H9 (cell line): ENCODE results near the gene IFT27. TPM values are rescaled to one million over a fixed set of nuclear protein-coding genes. Genes with fewer than 3 reads are reported as not detected.

Experiments used
- DNase-seq: peaks from one replicate; pipeline ENCODE4 v3.0.0-alpha.2; 2017
- H2AFZ ChIP-seq: one replicate; pipeline ENCODE4 v1.6.1; 2013; ENCODE audit warnings: mild to moderate bottlenecking, low read length, control low read depth, moderate library complexity
- H2AK5ac ChIP-seq: 2 replicates; pipeline ENCODE4 v1.6.1; 2013; ENCODE audit warnings: low read length, control low read depth, mixed read lengths; ENCODE audit not compliant: insufficient read length
- H2BK120ac ChIP-seq: one replicate; pipeline ENCODE4 v1.6.1; 2013; ENCODE audit warnings: low read depth, mild to moderate bottlenecking, low read length, control low read depth, inconsistent platforms; ENCODE audit not compliant: poor library complexity, severe bottlenecking
- H2BK12ac ChIP-seq: 2 replicates; pipeline ENCODE4 v1.6.1; 2013; ENCODE audit warnings: low read length, control low read depth, mixed read lengths, low read depth; ENCODE audit not compliant: insufficient read length
- H2BK15ac ChIP-seq: 2 replicates; pipeline ENCODE4 v1.6.1; 2013; ENCODE audit warnings: low read depth, low read length, control low read depth
- H2BK20ac ChIP-seq: one replicate; pipeline ENCODE4 v1.6.1; 2013; ENCODE audit warnings: low read depth, mild to moderate bottlenecking, low read length, control low read depth, inconsistent platforms; ENCODE audit not compliant: poor library complexity, severe bottlenecking
- H2BK5ac ChIP-seq: 2 replicates; pipeline ENCODE4 v1.6.1; 2013; ENCODE audit warnings: low read length, control low read depth, mixed read lengths; ENCODE audit not compliant: insufficient read length
- H3K14ac ChIP-seq: 2 replicates; pipeline ENCODE4 v1.6.1; 2013; ENCODE audit warnings: low read length, control low read depth; ENCODE audit not compliant: insufficient read depth
- H3K18ac ChIP-seq: 2 replicates; pipeline ENCODE4 v1.6.1; 2013; ENCODE audit warnings: low read depth, mild to moderate bottlenecking, mixed read lengths, low read length, control low read depth; ENCODE audit not compliant: insufficient read length
- H3K23ac ChIP-seq: 2 replicates; pipeline ENCODE4 v1.6.1; 2013; ENCODE audit warnings: low read length, control low read depth, mixed read lengths, low read depth; ENCODE audit not compliant: insufficient read length
- H3K23me2 ChIP-seq: 2 replicates; pipeline ENCODE4 v1.6.1; 2013; ENCODE audit warnings: low read depth, mild to moderate bottlenecking, mixed read lengths, low read length, control low read depth; ENCODE audit not compliant: insufficient read length, poor library complexity, severe bottlenecking
- H3K27ac ChIP-seq: 2 replicates; pipeline ENCODE4 v1.5.1; 2013; ENCODE audit warnings: low read length, control low read depth, mixed read lengths, low read depth; ENCODE audit not compliant: insufficient read length
- H3K27me3 ChIP-seq: 2 replicates; pipeline ENCODE4 v1.6.1; 2013; ENCODE audit warnings: low read length, control low read depth, inconsistent platforms; ENCODE audit not compliant: insufficient read depth
- H3K4ac ChIP-seq: 2 replicates; pipeline ENCODE4 v1.6.1; 2013; ENCODE audit warnings: low read depth, mild to moderate bottlenecking, control low read depth, inconsistent platforms, low read length, moderate library complexity
- H3K4me1 ChIP-seq: 2 replicates; pipeline ENCODE4 v1.6.1; 2013; ENCODE audit warnings: low read length, control low read depth, inconsistent platforms; ENCODE audit not compliant: insufficient read depth
- H3K4me2 ChIP-seq: 2 replicates; pipeline ENCODE4 v1.6.1; 2013; ENCODE audit warnings: low read length, control low read depth, mixed read lengths; ENCODE audit not compliant: insufficient read length, insufficient read depth
- H3K56ac ChIP-seq: 2 replicates; pipeline ENCODE4 v1.6.1; 2013; ENCODE audit warnings: low read depth, mild to moderate bottlenecking, mixed read lengths, low read length, control low read depth; ENCODE audit not compliant: insufficient read length
- H3K79me1 ChIP-seq: 2 replicates; pipeline ENCODE4 v1.6.1; 2013; ENCODE audit warnings: low read depth, mild to moderate bottlenecking, moderate library complexity, low read length, control low read depth, inconsistent platforms; ENCODE audit not compliant: insufficient read depth, poor library complexity, severe bottlenecking
- H3K79me2 ChIP-seq: 2 replicates; pipeline ENCODE4 v1.6.1; 2013; ENCODE audit warnings: low read length, control low read depth, inconsistent platforms; ENCODE audit not compliant: insufficient read depth
- H3K9ac ChIP-seq: 2 replicates; pipeline ENCODE4 v1.6.1; 2013; ENCODE audit warnings: low read length, control low read depth, mixed read lengths; ENCODE audit not compliant: insufficient read length; ENCODE audit errors: extremely low read depth
- H3K9me3 ChIP-seq: one replicate; pipeline ENCODE4 v1.6.1; 2013; ENCODE audit warnings: low read depth, low read length, inconsistent platforms; ENCODE audit not compliant: control insufficient read depth
- H3T11ph ChIP-seq: one replicate; pipeline ENCODE4 v1.6.1; 2013; ENCODE audit warnings: mild to moderate bottlenecking, low read length, control low read depth, inconsistent platforms
- H4K20me1 ChIP-seq: one replicate; pipeline ENCODE4 v1.6.1; 2013; ENCODE audit not compliant: control insufficient read depth, insufficient read length, insufficient read depth
- H4K5ac ChIP-seq: 2 replicates; pipeline ENCODE4 v1.6.1; 2013; ENCODE audit warnings: low read depth, mild to moderate bottlenecking, mixed read lengths, low read length, control low read depth; ENCODE audit not compliant: insufficient read length
- H4K8ac ChIP-seq: replicated peaks from 2 replicates; pipeline ENCODE4 v1.6.1; 2013; ENCODE audit warnings: low read length, control low read depth, mixed read lengths, low read depth; ENCODE audit not compliant: insufficient read length
- H4K91ac ChIP-seq: 2 replicates; pipeline ENCODE4 v1.6.1; 2013; ENCODE audit warnings: low read depth, mild to moderate bottlenecking, moderate library complexity, mixed read lengths, low read length, control low read depth; ENCODE audit not compliant: insufficient read length
- H3K27ac Mint-ChIP-seq, 3 experiments: 2 replicates in 2 of 3; 3 replicates in 1 of 3; pipeline ENCODE4 v1.8.0; 2020 to 2021; ENCODE audit warnings: mixed read lengths in 3 of 3, mild to moderate bottlenecking in 1 of 3, moderate library complexity in 1 of 3
- H3K27me3 Mint-ChIP-seq: 2 replicates; pipeline ENCODE4 v1.8.0; 2021; ENCODE audit warnings: low read depth, mild to moderate bottlenecking, moderate library complexity, mixed read lengths
- H3K36me3 Mint-ChIP-seq, 3 experiments: 2 replicates in 2 of 3; 3 replicates in 1 of 3; pipeline ENCODE4 v1.8.0; 2020 to 2021; ENCODE audit warnings: low read depth in 3 of 3, mixed read lengths in 3 of 3; ENCODE audit not compliant: insufficient read depth in 1 of 3
- H3K4me1 Mint-ChIP-seq, 2 experiments: 2 replicates each; pipeline ENCODE4 v1.8.0; 2020; ENCODE audit warnings: mixed read lengths in 2 of 2
- H3K4me3 Mint-ChIP-seq, 2 experiments: 2 replicates in 1 of 2; 3 replicates in 1 of 2; pipeline ENCODE4 v1.8.0; 2020 to 2021; ENCODE audit warnings: mild to moderate bottlenecking in 2 of 2, mixed read lengths in 2 of 2, moderate library complexity in 1 of 2
- H3K9me3 Mint-ChIP-seq, 2 experiments: 2 replicates in 1 of 2; 3 replicates in 1 of 2; pipeline ENCODE4 v1.8.0; 2020; ENCODE audit warnings: mild to moderate bottlenecking in 2 of 2, mixed read lengths in 2 of 2, moderate library complexity in 1 of 2
- CTCF ChIP-seq: fragments of 200-600 bp; sonication (generic); conservative IDR thresholded peaks from 3 replicates; pipeline ENCODE4 v1.8.0; 2021; ENCODE audit warnings: antibody characterized with exemption, mild to moderate bottlenecking
- WGBS: extraction: QIAGEN DNeasy Blood & Tissue Kit; methylation state at CpG from one replicate; pipeline ENCODE4 v1.1.7; 2013; ENCODE audit warnings: missing lambda C conversion rate, low lambda C conversion rate, mixed read lengths; ENCODE audit not compliant: insufficient read length; ENCODE audit errors: extremely low coverage; 5-methylcytosine and 5-hydroxymethylcytosine counted together
- total RNA-seq: library from RNA; stranded (reverse); gene quantifications from 2 replicates; pipeline ENCODE4 v1.2.1, GENCODE V29; 2021

Gene IFT27
- total RNA-seq, 1 experiment from 2014 or later: 43.4 TPM

- H2BK12ac ChIP-seq: no peak overlapping the region
- H3K79me1 ChIP-seq: no peaks in the 10 kb centered on the region
- H3K9me3 ChIP-seq: no peaks in the 10 kb centered on the region
- H3K79me2 ChIP-seq: no peaks in the 10 kb centered on the region
- no peak overlapping the region for H3K23ac ChIP-seq
- no peak overlapping the region for H3K4ac ChIP-seq
- peak; percentile 5 for DNase-seq
- no peak overlapping the region for H2BK120ac ChIP-seq
- no peak overlapping the region for H2BK20ac ChIP-seq
- H4K91ac ChIP-seq: no peak overlapping the region
- H3K27ac Mint-ChIP-seq: no peak overlapping the region; a peak in 1 of 7 replicates
- H3K14ac ChIP-seq: no peak overlapping the region
- H2BK15ac ChIP-seq: no peak overlapping the region
- peaks cover 9 to 46% (median 34%) of the 10 kb centered on the region in 3 experiments; a peak in 6 of 7 replicates for H3K36me3 Mint-ChIP-seq
- H3K27me3 ChIP-seq: no peaks in the 10 kb centered on the region
- no peaks in the 10 kb centered on the region for H3K4me1 ChIP-seq
- H3K9ac ChIP-seq: no peak overlapping the region
- no peak overlapping the region for H3K56ac ChIP-seq
- no peak overlapping the region for H4K8ac ChIP-seq
- no peak overlapping the region for H3K18ac ChIP-seq
- H2AFZ ChIP-seq: no peak overlapping the region
- no peaks in the 10 kb centered on the region for H3K9me3 Mint-ChIP-seq
- no CpG with 5 or more reads among the region's 9 CpGs for WGBS
- no peaks in the 10 kb centered on the region for H3K23me2 ChIP-seq
- H2AK5ac ChIP-seq: no peak overlapping the region
- no peak overlapping the region for H3K27ac ChIP-seq
- no peak for TF ChIP-seq CTCF
- no peak overlapping the region for H2BK5ac ChIP-seq
- no peak overlapping the region for H4K5ac ChIP-seq
- H3K4me1 Mint-ChIP-seq: peaks cover 3 to 11% of the 10 kb centered on the region in 2 experiments; a peak in 3 of 4 replicates
- no peak overlapping the region for H3K4me3 Mint-ChIP-seq
- no peaks in the 10 kb centered on the region for H3K27me3 Mint-ChIP-seq
- H4K20me1 ChIP-seq: no peaks in the 10 kb centered on the region
- H3K4me2 ChIP-seq: no peak overlapping the region
- H3T11ph ChIP-seq: no peak overlapping the region
Observed at GRCh38 chr22:36764060-36764459, 11.9 kb downstream of the IFT27 start.
